ENCODE results near the gene C12orf42. TPM values are rescaled to one million over a fixed set of nuclear protein-coding genes. Genes with fewer than 3 reads are reported as not detected.

The C12orf42 gene
- total RNA-seq, 2 donors from 2014 or later: not detected

DNA sequence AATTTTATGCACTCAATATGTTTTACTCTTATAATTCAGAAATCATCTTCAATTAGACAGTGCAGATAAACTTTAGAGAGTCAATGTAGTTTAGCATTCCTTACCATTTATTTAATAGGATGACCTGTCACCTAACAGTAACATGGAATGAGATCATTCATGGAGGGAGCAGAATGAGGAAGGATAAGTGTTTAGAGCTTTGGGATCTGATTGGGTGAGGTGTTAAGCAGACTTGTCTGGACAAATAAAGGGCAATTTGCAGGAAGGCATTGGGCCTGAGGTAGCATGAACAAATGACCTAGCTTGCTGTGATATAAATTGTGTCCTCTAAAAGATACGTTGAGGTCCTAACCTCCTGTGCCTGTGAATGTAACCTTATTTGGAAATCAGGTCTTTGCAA lies 187.4 kb downstream of the C12orf42 start:
- TF ChIP-seq CTCF (IDR thresholded peaks at IDR 0.05) (no peak), POLR2A (IDR thresholded peaks at IDR 0.05) (no peak)
- H3K36me3 ChIP-seq (replicated peaks in 1 of 2; ENCODE audit: insufficient read depth in 1 of 2, low read depth in 2 of 2): no peaks in the 10 kb centered on the region
- 48 to 67% methylated on average over 1 of the region's 1 CpG for WGBS, 2 donors
- no peaks in the 10 kb centered on the region for H3K4me1 ChIP-seq
- intact Hi-C loops (cut with DNase I): no loop called here
- H3K27me3 ChIP-seq: no peaks in the 10 kb centered on the region
- no peak overlapping the region for H3K4me3 ChIP-seq
- no peaks in the 10 kb centered on the region for H3K9me3 ChIP-seq
- ATAC-seq (no peak), DNase-seq (no peak)
- no peak overlapping the region for H3K27ac ChIP-seq

- H3K4me3 ChIP-seq: no peak overlapping the region
- TF ChIP-seq CTCF (IDR thresholded peaks at IDR 0.05): no peak
- no peak for TF ChIP-seq POLR2A (IDR thresholded peaks at IDR 0.05)
- ATAC-seq (no peak), DNase-seq (no peak)
- WGBS, 2 donors: 66 to 68% methylated on average over 2 of the region's 2 CpGs
- no peaks in the 10 kb centered on the region for H3K9me3 ChIP-seq
- no peaks in the 10 kb centered on the region for H3K4me1 ChIP-seq
- no peaks in the 10 kb centered on the region for H3K36me3 ChIP-seq (replicated peaks in 1 of 2; ENCODE audit: insufficient read depth in 1 of 2, low read depth in 2 of 2)
- no peak overlapping the region for H3K27ac ChIP-seq
- H3K27me3 ChIP-seq: no peaks in the 10 kb centered on the region
- intact Hi-C loops (cut with DNase I): no loop called here
Observed at GRCh38 chr12:103303484-103303883, 192.3 kb downstream of the C12orf42 start.

- no peak overlapping the region for H3K27ac ChIP-seq
- no peaks in the 10 kb centered on the region for H3K27me3 ChIP-seq
- intact Hi-C loops (cut with DNase I): no loop called here
- no peaks in the 10 kb centered on the region for H3K9me3 ChIP-seq
- 13 to 43% methylated on average over 19 to 43 of the region's 43 CpGs for WGBS, 2 donors
- H3K36me3 ChIP-seq (replicated peaks in 1 of 2; ENCODE audit: insufficient read depth in 1 of 2, low read depth in 2 of 2): no peaks in the 10 kb centered on the region
- no peaks in the 10 kb centered on the region for H3K4me1 ChIP-seq
- no peak overlapping the region for H3K4me3 ChIP-seq
- DNase-seq (no peak), ATAC-seq (no peak)
- TF ChIP-seq CTCF (IDR thresholded peaks at IDR 0.05) (no peak), POLR2A (IDR thresholded peaks at IDR 0.05) (no peak)
Observed at GRCh38 chr12:103301642-103302591, 193.9 kb downstream of the C12orf42 start.

DNA sequence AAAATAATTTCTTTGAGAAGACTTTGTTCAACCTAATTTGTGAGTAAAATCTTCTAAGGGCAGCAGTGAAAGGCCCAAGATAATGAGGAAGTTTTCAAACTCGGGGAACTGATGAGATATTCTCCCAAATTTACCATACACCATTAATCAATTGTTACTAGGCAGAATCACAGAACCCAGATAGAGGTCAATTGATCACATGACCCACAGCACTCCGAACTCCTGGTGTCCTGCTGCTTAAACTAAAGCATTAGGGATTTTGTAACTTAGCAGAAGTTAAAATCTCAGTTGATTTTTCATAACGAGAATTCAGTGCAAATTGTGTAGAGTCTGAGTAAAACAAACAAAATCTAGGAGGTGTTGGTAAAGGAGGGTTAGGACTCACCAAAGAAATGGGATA lies 207.8 kb downstream of the C12orf42 start:
- H3K9me3 ChIP-seq: no peaks in the 10 kb centered on the region
- no peaks in the 10 kb centered on the region for H3K4me1 ChIP-seq
- WGBS, 2 donors: 13 to 29% methylated on average over 3 of the region's 3 CpGs
- no peak overlapping the region for H3K27ac ChIP-seq
- ATAC-seq (no peak), DNase-seq (no peak)
- H3K27me3 ChIP-seq: no peaks in the 10 kb centered on the region
- TF ChIP-seq POLR2A (IDR thresholded peaks at IDR 0.05): no peak
- TF ChIP-seq CTCF (IDR thresholded peaks at IDR 0.05): no peak
- H3K36me3 ChIP-seq (replicated peaks in 1 of 2; ENCODE audit: insufficient read depth in 1 of 2, low read depth in 2 of 2): no peaks in the 10 kb centered on the region
- intact Hi-C loops (cut with DNase I): no loop called here
- H3K4me3 ChIP-seq: no peak overlapping the region

DNA sequence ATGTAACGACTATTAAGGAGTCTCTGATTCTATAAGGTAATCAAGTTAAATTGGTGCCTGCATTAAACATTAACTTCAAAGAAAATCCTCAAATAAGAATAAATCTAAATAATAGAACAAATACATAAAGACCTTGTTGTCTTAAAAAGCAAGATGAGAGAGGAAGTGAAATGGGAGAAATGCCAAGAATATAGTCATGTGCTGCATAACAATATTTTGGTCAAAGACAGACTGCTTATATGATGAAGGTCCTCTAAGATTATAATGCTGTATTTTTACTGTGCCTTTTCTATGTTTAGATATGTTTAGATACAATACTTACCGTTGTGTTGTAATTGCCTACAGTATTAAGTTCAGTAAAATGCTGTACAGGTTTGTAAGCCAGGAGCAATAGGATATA lies 213.6 kb downstream of the C12orf42 start:
- no peak for TF ChIP-seq POLR2A (IDR thresholded peaks at IDR 0.05)
- no peak for TF ChIP-seq CTCF (IDR thresholded peaks at IDR 0.05)
- H3K36me3 ChIP-seq (replicated peaks in 1 of 2; ENCODE audit: insufficient read depth in 1 of 2, low read depth in 2 of 2): no peaks in the 10 kb centered on the region
- H3K27me3 ChIP-seq: no peaks in the 10 kb centered on the region
- intact Hi-C loops (cut with DNase I): no loop called here
- DNase-seq (no peak), ATAC-seq (no peak)
- no peaks in the 10 kb centered on the region for H3K9me3 ChIP-seq
- WGBS, 2 donors: 52 to 56% methylated on average over 2 of the region's 2 CpGs
- no peak overlapping the region for H3K4me3 ChIP-seq
- H3K4me1 ChIP-seq: no peaks in the 10 kb centered on the region
- H3K27ac ChIP-seq: no peak overlapping the region

Measured in body of pancreas (tissue), 4 donors.